GM18870 (cell line): Measurements from ENCODE around the gene ME3.
"Not testable (repeated sequence)": the region's sequence is repeated elsewhere in the genome, so short reads cannot be mapped to it uniquely, and the experiment has no call there.

ENCODE experiments used
- ATAC-seq: cut with Tn5 transposase; IDR thresholded peaks from one replicate; pipeline ENCODE4 v1.9.1; 2021; ENCODE audit warnings: moderate library complexity; ENCODE audit not compliant: unreplicated experiment

ME3 gene

GRCh38 chr11:86442420-86442819 lies 230.0 kb downstream of the ME3 start:
- ATAC-seq = no peak

GRCh38 chr11:86440843-86441242 lies 231.6 kb downstream of the ME3 start:
- no peak for ATAC-seq

GRCh38 chr11:86440305-86440716 lies 232.1 kb downstream of the ME3 start:
- ATAC-seq = no peak

GRCh38 chr11:86438685-86439084 lies 233.7 kb downstream of the ME3 start:
- no peak for ATAC-seq

- no peak for ATAC-seq
Observed at GRCh38 chr11:86435711-86436110, 236.7 kb downstream of the ME3 start.

GRCh38 chr11:86433361-86434095 lies 238.9 kb downstream of the ME3 start:
- not testable (repeated sequence) for ATAC-seq

GRCh38 chr11:86431258-86431657 lies 241.2 kb downstream of the ME3 start:
- no peak for ATAC-seq

GRCh38 chr11:86427441-86427840 lies 245.0 kb downstream of the ME3 start:
- ATAC-seq = no peak

GRCh38 chr11:86423488-86423887 lies 248.9 kb downstream of the ME3 start:
- ATAC-seq = not testable (repeated sequence)

- no peak for ATAC-seq
Observed at GRCh38 chr11:86422371-86422770, 250.0 kb downstream of the ME3 start.

GRCh38 chr11:86421946-86422345 lies 250.5 kb downstream of the ME3 start:
- no peak for ATAC-seq

GRCh38 chr11:86418917-86419316 lies 253.5 kb downstream of the ME3 start:
- ATAC-seq = no peak

- no peak for ATAC-seq
Observed at GRCh38 chr11:86418513-86418912, 253.9 kb downstream of the ME3 start.

- ATAC-seq = no peak
Observed at GRCh38 chr11:86418106-86418505, 254.3 kb downstream of the ME3 start.

- ATAC-seq = not testable (repeated sequence)
Observed at GRCh38 chr11:86416951-86417350, 255.5 kb downstream of the ME3 start.

GRCh38 chr11:86416494-86416893 lies 255.9 kb downstream of the ME3 start:
- ATAC-seq = no peak

- no peak for ATAC-seq
Observed at GRCh38 chr11:86415026-86415425, 257.4 kb downstream of the ME3 start.

- ATAC-seq = no peak
Observed at GRCh38 chr11:86414032-86414431, 258.4 kb downstream of the ME3 start.

- ATAC-seq = no peak
Observed at GRCh38 chr11:86408845-86409244, 263.6 kb downstream of the ME3 start.

GRCh38 chr11:86403458-86403857 lies 269.0 kb downstream of the ME3 start:
- ATAC-seq = no peak

GRCh38 chr11:86398106-86398505 lies 274.3 kb downstream of the ME3 start:
- no peak for ATAC-seq

- ATAC-seq = no peak
Observed at GRCh38 chr11:86397351-86397750, 275.1 kb downstream of the ME3 start.

- ATAC-seq = no peak
Observed at GRCh38 chr11:86396396-86396795, 276.0 kb downstream of the ME3 start.
